ENCODE results near the gene CD274. TPM values are rescaled to one million over a fixed set of nuclear protein-coding genes. Genes with fewer than 3 reads are reported as not detected.

CD274 gene
- total and polyA plus RNA-seq, 2 of the 8 experiments (the other 6 are each of a cell fraction or from before 2014, with no cell fraction given), result 0.08 to 0.15 TPM

GRCh38 chr9:5466766-5467165 is 16.4 kb downstream of the CD274 start (continued):
- no peak for TF ChIP-seq MAX (IDR thresholded peaks at IDR 0.05)
